MM.1S (cell line): ENCODE data around the gene SMURF2.

Experiments used
- CTCF ChIP-seq: fragments of 300-600 bp; sonication (generic); IDR thresholded peaks from 2 replicates; pipeline ENCODE4 v1.5.1; 2016; ENCODE audit warnings: antibody characterized with exemption, low read length, mixed read lengths
- EZH2 ChIP-seq: fragments of 300-600 bp; sonication (generic); optimal IDR thresholded peaks from 2 replicates; pipeline ENCODE3; 2017; ENCODE audit warnings: low read depth, mild to moderate bottlenecking, antibody characterized with exemption, low read length, mixed read lengths

DNA sequence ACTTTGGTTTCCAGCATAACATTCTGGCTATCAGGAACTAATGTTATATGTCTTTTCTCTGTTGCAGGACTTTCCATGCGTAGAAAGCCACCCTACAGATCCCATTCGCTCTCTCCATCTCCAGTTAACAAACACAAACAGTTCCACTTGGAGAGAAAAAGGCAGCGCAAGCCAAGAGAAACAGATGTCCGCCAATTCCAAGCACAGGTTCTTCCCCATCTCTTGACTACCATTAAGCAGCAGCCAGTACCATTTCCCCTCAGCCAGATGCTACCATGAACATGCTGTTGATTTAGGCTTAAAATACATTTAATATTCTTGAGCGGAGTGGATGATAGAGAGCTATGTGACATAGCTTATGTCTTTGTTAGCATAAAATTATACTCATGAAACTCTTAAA lies 132.9 kb downstream of the SMURF2 start:
- TF ChIP-seq CTCF (no peak), EZH2 (no peak)
